NCI-H774 (cell line): ENCODE data around the gene SH2B3.

Experiments used
- DNase-seq: peaks from one replicate; lab custom pipeline; 2025; lab: John Stamatoyannopoulos, UW

Gene SH2B3

DNA sequence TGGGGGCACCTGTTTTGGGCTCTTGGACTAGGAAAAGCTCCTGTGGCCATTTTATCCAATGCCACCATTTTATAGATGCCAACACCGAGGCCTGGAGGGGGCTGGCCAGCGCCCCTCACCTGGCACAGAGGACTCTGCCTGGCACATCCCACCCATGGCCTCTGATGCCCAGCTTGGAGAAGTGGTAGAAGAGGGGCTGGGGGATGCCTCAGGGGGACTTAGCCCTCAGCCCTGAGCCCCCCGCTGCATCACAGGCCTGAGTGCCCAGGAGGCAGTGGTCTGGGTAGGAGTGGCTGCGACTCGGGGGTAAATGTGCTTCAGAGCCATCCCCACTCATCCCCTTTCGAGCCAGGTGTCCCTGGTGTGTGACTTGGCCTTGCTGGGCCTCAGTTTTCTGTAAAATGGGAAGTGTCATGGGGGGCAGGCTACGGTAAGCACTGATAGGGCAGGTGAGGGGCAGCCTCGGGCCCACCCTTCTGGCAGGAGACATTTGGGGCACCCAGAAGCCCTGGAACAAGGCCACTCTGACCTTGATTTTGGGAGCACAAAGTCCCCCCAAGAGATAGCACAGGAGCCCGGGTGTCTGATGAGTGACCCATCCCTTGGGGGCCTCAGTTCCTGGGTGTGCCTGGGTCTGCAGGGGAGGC, 22.5 kb downstream of the SH2B3 start:
- DNase-seq = no peak

DNA sequence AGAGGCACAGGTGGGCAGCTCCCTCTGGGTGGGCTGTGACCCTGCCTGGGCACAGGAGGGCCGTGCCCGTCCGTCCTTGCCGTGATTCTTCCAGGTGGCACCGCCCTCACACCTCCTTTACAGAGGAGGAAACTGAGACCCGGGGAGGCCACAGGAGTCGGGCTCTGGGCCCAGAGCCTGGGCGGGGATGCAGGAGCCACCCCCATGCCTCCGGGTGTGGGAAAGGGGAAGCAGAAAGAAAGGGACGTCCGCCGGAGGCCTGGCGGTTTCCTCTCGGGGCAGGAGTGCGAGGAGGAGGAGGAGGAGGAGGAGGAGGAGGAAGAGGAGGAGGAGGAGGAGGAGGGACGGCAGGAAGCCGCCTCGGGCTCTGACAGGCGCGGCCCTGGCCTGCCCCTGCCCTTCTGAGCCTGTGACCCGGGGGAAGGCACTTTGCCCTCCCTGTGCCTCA, 23.0 kb downstream of the SH2B3 start:
- no peak for DNase-seq

DNA sequence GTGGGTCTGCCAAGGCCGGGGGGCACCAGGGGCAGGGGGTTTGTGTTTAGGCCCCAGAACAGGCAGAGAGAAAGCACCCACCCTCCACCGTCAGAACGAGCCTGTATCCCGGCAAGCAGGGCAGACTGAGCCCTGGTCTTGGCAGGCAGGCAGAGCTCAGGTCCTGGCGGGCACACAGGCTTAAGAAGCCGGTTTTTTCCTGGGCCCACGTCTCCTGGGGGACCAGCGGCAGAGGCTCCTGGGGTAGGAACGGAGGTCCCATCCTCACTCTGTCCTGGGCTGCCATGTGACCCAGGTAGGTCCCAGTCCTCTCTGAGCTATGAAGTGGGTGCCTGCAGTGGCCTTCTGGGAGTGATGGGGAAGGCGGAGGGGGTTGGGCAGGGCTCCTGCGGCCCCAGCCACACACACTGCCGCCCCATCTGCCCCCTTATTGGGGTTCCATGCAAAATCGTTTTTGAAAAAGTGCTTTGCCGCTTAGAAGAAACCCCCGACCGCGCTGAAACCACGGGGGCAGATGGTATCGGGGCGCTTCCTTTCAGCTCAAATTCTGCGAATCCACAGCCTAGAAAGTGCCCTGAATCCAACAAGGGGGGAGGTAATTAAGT, 24.2 kb downstream of the SH2B3 start:
- DNase-seq = no peak

DNA sequence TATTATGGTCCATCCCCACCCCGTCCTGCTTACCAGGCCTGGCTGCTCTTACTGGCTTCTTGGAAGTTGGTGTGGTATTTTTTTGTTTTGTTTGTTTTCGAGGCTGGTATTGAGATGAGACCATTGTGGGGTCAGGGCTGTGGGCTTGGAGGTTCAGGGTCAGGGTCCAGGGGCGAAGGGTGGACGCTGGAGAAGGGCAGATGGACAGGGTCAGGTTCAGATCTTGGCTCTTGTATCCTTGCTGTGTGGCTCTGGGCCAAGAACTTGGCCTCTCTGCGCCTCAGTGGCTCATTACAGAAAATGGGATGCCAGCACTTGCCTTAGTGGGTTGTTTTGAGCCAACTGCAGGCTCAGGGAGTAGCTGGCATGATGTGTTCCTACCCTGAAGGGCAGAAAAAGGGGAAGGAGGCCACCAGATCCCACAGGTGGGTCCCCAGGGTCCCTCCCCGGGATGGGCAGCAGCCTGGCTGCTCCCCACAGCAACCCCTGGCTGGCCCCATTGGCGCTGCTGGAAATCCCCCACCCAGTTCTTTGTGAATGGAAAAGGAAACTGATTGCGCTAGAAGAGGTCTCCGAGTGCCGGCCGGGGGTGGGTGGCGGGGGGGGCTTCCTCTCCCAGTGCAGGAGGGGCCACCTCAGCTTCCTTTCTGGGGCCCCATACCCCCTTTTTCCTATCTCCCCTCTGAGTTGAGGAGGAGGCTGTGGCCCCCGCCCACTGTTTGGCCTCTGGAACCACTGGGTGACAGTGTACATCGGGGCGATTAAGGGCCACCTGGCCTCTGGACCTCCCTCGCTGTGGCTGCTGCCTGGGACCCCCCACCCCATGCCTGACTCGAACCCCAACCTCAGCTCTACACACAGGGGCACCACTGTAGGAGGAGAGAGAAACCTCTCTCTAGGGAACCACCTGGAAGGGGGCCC, 25.0 kb downstream of the SH2B3 start:
- no peak for DNase-seq

DNA sequence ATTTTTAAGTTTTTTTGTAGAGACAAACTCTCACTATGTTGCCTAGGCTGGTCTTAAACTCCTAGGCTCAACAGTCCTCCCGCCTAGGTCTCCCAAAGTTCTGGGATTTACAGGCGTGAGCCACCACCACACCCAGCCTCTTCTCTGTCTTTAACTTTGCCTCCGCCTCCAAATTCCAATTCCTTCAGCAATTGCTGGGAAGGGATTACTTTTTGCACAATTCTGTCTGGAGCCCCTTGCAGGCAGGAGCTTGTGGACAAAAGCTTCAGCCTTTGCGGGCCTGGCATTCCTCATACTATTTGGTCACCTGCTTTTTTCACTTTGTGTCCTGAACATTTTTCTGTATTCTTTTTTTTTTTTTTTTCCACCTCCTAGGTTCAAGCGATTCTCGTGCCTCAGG, 26.0 kb downstream of the SH2B3 start:
- DNase-seq = no peak

DNA sequence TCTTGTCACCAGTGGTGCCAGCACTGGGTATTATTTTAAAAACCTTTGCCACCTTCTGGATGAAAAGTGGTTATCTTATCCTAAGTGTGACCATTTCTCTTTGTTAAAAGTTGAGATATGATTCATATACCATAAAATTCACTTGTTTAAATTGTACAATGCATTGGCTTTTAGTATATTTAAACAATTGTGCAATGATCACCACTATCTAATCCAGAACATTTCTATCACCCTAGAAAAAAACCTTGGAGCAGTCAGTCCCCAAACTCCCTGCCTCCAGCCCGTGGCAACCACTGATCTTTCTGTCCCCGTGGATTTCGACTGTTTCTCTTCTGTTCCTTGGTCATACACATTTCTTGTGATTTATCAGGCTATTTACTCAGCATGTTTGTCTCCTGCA, 28.3 kb downstream of the SH2B3 start:
- DNase-seq = no peak

DNA sequence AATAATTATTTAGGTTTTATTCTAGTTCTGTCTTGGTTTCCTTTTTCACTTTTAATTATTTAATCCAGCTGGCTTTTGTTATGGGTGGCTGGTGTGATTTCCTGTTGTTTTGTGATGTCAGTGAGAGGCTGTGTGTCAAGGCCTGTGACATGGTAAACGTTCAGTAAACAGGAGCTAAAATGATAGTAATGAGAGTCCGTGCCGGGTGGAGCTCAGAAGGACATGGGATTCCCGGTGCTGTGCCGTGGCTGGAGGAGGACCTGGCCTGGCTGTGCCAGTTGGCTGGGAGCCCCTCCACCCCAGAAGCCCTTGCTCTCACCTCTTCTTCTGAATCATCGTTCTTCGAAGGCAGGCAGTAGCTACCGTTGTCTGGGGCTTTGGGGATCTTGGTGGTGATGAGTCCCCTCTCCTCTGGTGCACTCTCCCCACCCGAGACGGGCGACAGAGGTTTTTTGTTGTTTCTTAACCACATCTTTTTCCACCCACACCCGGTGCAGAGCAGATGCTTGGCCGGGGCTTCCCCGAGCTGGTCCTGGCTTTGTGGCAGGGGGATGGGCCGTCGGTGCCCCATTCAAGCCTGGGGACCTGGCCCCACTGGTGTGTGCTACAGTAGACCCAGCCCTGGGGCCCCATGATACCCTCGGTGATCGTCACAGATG, 29.1 kb downstream of the SH2B3 start:
- DNase-seq = peak; percentile 73

DNA sequence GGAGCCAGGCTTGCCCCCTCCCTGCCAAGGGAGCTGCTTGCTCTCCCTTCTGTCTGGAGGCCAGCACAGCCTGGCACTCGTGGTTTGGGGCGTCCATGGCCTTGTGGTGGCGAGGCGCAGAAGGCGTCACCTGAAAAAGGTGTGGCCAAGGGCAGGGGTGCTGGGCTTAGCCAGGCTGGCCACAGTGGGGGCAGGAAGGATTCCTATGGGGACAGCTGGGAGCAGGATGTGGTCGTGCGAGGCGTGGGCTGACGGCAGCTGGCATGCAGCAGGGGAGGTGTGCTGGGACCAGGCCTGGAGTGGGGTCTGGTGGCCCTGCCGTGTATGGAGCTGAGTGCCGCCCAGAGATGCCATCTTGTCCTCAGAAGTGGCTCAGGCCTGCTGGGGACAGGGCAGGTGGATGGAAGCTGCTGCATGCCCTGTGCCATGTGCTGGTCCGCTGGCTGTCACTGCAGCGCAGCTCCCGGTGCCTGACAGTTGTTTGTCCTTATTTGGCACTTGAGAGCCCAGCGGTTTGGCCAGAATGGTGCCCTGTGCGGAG, 30.0 kb downstream of the SH2B3 start:
- DNase-seq = no peak

DNA sequence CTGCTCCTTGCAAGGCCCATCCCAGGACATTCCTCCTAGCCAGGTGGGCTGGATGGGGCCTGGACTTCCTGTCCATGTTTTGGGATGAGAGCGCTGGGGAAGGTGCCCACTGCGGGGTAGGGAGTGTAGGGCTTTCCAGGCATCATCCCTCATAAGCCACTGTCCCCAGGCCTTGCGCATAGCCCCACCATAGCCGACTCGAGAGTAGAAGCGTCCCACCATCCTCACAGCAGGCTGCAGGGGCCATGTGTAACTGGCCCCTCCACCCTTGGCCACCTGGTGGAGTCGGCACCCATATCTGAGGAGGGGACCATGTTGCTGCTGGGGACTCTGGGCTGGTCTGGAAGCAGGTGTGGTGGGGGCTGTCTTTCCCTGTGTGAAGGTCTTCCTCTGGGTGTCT, 30.5 kb downstream of the SH2B3 start:
- DNase-seq = no peak

DNA sequence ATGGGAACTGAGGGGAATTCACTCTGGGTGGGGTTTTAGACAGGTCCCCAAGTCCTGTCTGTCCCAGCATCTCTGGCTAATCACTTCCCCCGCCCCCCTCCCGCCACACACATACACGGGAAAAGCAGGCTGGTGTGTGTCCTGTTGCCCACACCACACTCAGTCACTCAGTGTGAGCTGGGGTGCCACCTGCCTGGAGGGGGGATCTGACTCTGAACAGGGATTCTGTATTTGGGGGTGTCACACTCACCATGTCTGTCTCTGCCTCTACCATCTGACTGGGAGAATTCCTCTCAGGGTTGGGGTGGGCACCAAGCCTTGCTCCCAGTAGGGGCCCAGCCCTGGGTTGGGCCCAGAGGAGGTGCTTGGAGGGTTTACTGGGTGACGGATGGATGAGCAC, 31.1 kb downstream of the SH2B3 start:
- DNase-seq = no peak

DNA sequence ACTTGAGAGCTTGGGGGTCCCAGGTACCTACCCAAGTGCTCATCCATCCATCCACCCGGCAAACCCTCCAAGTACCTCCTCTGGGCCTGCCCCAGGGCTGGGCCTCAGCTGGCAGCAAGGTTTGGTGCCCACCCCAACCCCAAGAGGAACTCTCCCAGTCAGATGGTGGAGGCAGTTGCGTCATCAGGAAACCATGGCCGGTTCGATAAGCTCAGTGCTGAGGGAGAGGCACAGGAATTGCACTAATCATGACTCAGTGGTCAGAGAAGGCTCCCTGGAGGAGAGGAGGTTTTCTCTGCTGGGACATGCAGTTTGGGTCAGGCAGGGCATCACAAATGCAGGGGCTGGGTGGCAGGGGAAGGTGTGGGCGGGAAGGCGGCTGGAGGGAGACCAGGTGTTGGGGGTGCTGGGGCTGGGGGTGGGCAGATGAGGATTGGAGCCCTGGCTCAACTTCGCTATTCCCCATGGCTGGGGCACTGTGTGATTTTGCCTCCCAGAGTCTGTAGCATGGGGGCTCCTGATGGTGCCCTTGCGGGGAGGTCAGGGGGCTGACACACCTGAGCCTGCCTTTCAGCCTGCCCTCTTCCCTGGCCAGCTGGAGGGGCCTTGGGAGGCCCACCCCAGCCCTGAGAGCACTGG, 32.2 kb downstream of the SH2B3 start:
- no peak for DNase-seq

DNA sequence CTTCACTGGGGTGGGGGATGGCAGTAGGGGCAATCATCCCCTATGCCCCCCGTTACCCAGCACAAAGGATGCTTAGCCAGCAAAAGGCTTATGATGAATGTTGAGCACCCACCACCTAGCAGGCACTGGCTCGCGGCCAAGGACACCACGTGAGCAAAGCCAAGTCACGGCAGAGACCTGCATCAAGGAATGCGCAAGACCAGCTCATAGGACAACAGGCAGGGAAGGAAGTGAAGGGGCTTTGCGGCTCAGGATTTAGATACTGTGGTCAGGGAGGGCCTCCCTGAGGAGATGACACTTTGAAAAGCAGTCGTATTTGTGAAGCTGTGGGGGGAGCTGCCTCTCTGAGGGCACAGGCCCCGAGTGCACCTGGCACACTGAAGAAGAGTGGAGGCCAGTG, 32.8 kb downstream of the SH2B3 start:
- no peak for DNase-seq

DNA sequence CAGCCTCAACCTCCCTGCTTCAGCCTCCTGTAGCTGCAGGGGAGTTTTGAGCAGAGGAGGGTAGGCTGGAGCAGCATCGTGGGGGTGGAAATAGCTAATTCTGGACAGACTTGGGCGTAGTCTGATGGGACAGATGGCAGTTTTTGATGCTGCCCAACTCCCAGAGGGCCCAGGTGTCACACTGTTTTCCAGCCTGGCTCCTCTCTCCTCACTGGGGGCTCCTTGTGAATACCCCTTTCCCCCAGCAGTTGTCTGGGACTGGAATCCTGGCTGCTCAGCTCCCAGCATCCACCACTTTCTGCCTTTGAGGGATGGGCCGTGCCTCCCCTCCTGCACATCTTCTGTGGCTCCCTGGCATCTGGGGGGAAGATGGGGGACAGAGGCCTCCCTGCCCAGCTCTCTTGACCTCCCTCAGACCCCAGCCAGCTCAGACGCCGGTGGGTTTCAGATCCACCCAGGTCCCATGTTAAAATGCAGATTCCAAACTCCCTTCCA, 34.0 kb downstream of the SH2B3 start:
- DNase-seq = no peak

DNA sequence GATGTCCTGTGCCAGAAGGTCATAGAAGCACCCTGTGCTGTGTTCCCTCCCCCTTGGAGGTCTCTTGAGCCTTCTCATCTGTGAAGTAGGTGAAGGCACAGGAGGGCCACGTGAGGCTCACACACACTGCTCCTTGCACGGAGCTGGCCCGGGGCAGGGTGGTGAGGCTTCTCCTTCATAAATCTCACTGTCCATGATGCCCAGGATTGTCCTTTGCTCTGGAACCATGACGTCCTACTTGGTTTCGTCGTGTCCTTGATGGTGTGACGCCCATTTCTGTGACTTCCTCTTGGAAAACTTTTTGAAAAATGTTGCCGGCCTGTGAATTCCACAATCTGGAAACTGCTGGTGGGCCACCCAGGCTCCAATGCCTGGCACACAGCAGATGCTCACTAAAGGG, 34.4 kb downstream of the SH2B3 start:
- DNase-seq = no peak

DNA sequence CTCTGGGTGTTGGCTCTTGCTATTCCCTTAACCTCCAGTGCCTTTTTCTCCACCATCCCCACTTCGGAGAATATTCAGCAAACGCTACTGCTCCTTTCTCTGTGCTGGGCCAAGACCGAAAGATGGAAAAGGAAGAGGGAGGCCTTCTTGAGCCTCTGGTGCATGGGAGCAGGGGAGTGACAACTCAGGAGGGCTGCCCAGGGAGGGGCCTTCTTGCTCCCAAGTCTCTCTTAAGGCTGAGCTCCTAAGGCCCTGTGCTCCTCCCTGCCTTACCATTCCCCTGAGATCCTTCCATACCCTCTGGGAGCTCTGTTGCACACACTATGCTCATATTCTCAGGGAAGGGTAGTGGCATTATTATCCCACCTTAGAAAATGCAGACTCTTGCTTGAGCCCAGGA, 34.9 kb downstream of the SH2B3 start:
- DNase-seq = no peak

DNA sequence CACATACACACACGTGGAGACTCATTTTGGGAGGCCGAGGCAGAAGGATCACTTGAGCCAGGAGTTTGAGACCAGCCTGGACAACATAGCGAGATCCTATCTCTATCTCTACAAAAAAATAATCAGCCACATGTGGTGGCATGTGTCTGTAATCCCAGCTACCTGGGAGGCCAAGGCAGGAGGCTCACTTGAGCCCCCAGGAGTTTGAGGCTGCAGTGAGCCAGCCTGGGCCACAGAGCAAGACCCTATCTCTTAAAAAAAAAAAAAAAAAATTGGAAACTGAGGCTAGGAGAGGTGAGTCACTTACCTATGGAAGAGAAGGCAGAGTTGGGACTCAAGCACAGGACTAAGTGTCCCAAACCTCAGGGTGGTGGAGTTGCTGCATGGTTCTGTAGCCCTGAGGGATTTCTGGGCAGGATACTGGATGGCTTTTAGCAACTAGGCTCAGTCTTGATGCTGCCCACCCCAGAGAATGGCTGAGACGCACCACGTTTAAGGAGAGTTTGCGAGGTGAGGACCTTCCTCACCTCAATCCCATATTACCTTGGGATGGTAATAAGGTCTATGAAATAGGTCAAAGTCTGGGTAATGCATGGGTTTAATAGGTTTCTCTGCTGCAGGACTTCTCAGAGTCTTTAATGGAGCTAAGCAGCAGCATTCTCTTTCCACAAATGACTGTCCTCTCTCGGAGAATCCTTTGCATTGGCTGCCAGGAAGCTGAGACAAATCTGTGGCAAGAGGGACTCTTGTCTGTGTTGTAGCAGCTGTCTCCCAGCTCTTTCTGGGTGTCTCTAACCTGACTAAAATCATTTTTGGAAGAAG, 35.6 kb downstream of the SH2B3 start:
- no peak for DNase-seq

DNA sequence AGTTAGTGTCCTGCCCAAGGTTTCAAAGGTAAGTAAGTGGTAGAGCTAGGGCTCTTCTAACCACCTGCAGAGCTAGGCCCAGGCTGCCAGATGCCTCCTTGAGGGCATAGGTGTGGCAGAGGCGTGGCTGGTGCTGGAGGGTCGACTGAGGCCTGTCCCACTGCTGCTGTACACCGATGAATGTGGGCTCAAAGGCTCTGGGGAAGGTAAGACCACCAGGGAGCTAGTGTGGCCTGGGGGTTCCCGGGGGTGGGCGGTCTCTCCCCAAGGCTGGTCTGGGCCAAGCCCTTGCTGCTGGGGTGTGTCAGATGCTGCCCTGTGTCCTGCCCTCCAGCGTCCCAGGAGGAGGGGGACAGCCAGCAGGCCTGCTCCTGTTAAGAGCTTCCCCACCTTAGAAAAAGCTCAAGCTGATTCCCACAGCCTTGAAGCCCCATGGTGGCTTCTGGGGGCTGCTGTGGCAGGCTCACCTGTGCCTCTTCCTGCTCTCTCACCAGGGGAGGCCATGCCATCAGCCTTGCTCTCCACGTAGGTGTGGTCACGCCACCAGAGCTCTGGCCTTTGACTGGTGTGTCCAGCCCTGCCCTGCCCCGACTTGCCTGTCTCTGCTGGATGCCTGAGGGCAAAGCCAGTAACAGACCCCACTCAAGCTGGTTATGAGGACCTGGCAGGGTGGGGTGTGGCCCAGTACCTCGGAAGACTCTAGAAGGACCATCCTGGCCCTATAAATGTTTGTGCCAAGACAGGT, 36.8 kb downstream of the SH2B3 start:
- DNase-seq = no peak

DNA sequence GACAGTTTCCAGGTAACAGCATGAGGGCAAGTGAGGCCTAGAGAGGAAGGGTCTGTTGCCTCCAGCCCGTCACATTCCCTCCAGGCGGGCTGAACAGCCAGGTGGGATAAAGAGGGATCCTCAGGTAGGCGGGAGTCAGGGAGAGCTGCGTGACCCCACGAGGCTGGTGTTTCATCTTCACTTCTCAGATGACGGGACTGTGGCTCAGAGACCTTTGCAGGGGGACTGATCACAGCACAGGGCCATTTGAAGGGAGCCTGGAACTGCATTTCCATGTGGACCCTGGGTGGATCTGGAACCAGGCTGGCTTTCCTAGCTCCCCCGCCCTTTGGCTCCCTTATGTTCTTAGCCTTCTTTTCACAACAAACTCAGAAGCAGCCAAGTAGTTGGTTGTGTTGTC, 37.4 kb downstream of the SH2B3 start:
- no peak for DNase-seq

DNA sequence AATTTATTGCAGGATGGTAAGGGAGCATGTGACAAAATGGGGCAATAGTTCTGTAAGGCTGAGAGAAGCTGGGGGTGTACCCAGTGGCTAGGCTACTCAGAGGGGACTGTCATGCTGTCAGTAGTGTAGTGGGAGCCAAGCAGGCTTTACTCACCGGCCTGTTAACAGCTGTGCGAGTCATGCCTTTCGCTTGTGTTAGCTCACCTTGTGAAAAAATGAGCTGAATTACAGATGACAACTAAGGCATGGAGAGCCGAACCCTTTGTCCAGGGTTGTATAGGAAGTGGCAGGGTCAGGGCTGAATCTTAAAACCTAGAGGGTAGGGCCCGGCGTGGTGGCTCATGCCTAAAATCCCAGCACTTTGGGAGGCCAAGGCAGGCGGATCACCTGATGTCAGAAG, 37.9 kb downstream of the SH2B3 start:
- no peak for DNase-seq

DNA sequence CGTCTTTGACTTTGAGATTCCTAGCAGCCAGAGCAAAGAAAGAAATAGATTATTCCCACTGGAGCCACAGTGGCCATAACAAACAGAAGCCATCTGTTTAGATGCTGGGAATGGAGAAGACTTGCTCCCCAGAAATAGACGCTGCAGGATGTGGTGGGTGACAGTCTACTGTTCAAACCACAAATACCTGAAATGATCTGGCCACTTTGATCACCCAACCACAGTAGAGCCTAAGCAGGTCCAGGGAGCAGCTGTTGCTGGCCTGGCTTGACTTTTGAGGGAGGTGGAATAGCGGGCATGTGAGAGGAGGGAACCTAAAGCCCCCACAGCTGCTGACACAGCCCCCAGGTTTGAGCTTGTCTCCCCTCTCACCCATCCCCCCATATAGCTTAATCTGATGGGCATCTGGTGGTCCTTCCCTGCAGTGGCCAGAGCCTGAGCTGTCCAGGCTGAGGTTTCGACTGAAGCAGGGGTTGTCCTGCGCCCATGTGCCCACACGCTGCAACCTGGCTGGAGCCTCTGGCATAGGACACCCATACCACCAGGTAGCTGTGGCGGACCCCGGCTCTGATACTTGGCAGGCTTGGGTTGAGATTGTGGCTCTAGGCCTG, 38.7 kb downstream of the SH2B3 start:
- DNase-seq = no peak
